ENCODE data around the gene HOXA7.

Gene HOXA7

GRCh38 chr7:27156916-27157701 is 634 bp upstream of the HOXA7 start:
- Histone ChIP-seq H3K27ac (no peak overlapping the region), H3K4me3 (ENCODE audit: low read depth in 1 of 2, low read length in 1 of 2) (peak overlapping the region in 1 of 2 experiments; percentile 25), H3K9me3 (no peaks in the 10 kb centered on the region), H3K27me3 (peaks cover 100% of the 10 kb centered on the region), H3K4me1 (ENCODE audit: control insufficient read depth in 1 of 2, insufficient read depth in 1 of 2, low read depth in 1 of 2, low read length in 1 of 2) (peaks cover 39 to 71% of the 10 kb centered on the region in 2 experiments), H3K36me3 (no peaks in the 10 kb centered on the region)
- TF ChIP-seq CTCF (IDR thresholded peaks at IDR 0.05), result no peak

GRCh38 chr7:27155816-27156507 is 513 bp downstream of the HOXA7 start:
- Histone ChIP-seq H3K36me3 (no peaks in the 10 kb centered on the region), H3K27ac (no peak overlapping the region), H3K27me3 (peaks cover 100% of the 10 kb centered on the region), H3K4me3 (ENCODE audit: low read depth in 1 of 2, low read length in 1 of 2) (peak overlapping the region in 1 of 2 experiments; percentile 25), H3K4me1 (ENCODE audit: control insufficient read depth in 1 of 2, insufficient read depth in 1 of 2, low read depth in 1 of 2, low read length in 1 of 2) (peaks cover 44 to 71% of the 10 kb centered on the region in 2 experiments), H3K9me3 (no peaks in the 10 kb centered on the region)
- no peak for TF ChIP-seq CTCF (IDR thresholded peaks at IDR 0.05)

- Histone ChIP-seq H3K4me3 (ENCODE audit: low read depth in 1 of 2, low read length in 1 of 2) (peak overlapping the region in 1 of 2 experiments; percentile 25), H3K27me3 (peaks cover 100% of the 10 kb centered on the region)
Observed at GRCh38 chr7:27154901-27155815, 1.3 kb downstream of the HOXA7 start.

GRCh38 chr7:27154369-27154768 is 2.1 kb downstream of the HOXA7 start:
- Histone ChIP-seq H3K4me1 (ENCODE audit: control insufficient read depth in 1 of 2, insufficient read depth in 1 of 2, low read depth in 1 of 2, low read length in 1 of 2) (peaks cover 39 to 64% of the 10 kb centered on the region in 2 experiments), H3K27ac (no peak overlapping the region), H3K36me3 (no peaks in the 10 kb centered on the region), H3K27me3 (peaks cover 100% of the 10 kb centered on the region), H3K9me3 (no peaks in the 10 kb centered on the region), H3K4me3 (ENCODE audit: low read depth in 1 of 2, low read length in 1 of 2) (no peak overlapping the region)
- no peak for TF ChIP-seq CTCF (IDR thresholded peaks at IDR 0.05)

More at GRCh38 chr7:27154901-27155815, 1.3 kb downstream of the HOXA7 start:
- Histone ChIP-seq H3K9me3 (no peaks in the 10 kb centered on the region), H3K27ac (no peak overlapping the region), H3K36me3 (no peaks in the 10 kb centered on the region), H3K4me1 (ENCODE audit: control insufficient read depth in 1 of 2, insufficient read depth in 1 of 2, low read depth in 1 of 2, low read length in 1 of 2) (peaks cover 44 to 71% of the 10 kb centered on the region in 2 experiments)
- TF ChIP-seq CTCF (IDR thresholded peaks at IDR 0.05), result no peak

- no peak overlapping the region for H3K27ac ChIP-seq
- H3K9me3 ChIP-seq, result no peaks in the 10 kb centered on the region
- H3K4me3 ChIP-seq (ENCODE audit: low read depth in 1 of 2, low read length in 1 of 2), result no peak overlapping the region
- H3K36me3 ChIP-seq, result no peaks in the 10 kb centered on the region
- TF ChIP-seq CTCF (IDR thresholded peaks at IDR 0.05), result no peak
- H3K4me1 ChIP-seq (ENCODE audit: control insufficient read depth in 1 of 2, insufficient read depth in 1 of 2, low read depth in 1 of 2, low read length in 1 of 2), result peaks cover 39 to 59% of the 10 kb centered on the region in 2 experiments
- peaks cover 100% of the 10 kb centered on the region for H3K27me3 ChIP-seq
Observed at GRCh38 chr7:27153526-27153925, 2.9 kb downstream of the HOXA7 start.
